Measurements from ENCODE around the gene IL36G.

Gene IL36G

GRCh38 chr2:113018509-113018908 is 40.7 kb downstream of the IL36G start:
- no peak for DNase-seq (ENCODE audit: low spot score)

- DNase-seq (ENCODE audit: low spot score), result no peak
Measured at GRCh38 chr2:113021312-113021711, 43.5 kb downstream of the IL36G start.

GRCh38 chr2:113024764-113025163 is 47.0 kb downstream of the IL36G start:
- DNase-seq (ENCODE audit: low spot score), result no peak

- DNase-seq (ENCODE audit: low spot score), result no peak
Measured at GRCh38 chr2:113025737-113026136, 47.9 kb downstream of the IL36G start.

GRCh38 chr2:113027691-113028090 is 49.9 kb downstream of the IL36G start:
- DNase-seq (ENCODE audit: low spot score), result no peak

- DNase-seq (ENCODE audit: low spot score), result no peak
Measured at GRCh38 chr2:113028112-113028511, 50.3 kb downstream of the IL36G start.

GRCh38 chr2:113032737-113033136 is 54.9 kb downstream of the IL36G start:
- DNase-seq (ENCODE audit: low spot score), result no peak

- no peak for DNase-seq (ENCODE audit: low spot score)
Measured at GRCh38 chr2:113034016-113034415, 56.2 kb downstream of the IL36G start.
